Ishikawa (cell line): Measurements from ENCODE around the gene ZNF672.

Experiments
- CEBPB ChIP-seq: IDR thresholded peaks from 2 replicates; pipeline ENCODE4 v1.6.1; 2012
- CREB1 ChIP-seq: IDR thresholded peaks from 2 replicates; pipeline ENCODE4 v1.6.1; 2012; ENCODE audit warnings: low read depth
- EGR1 ChIP-seq: IDR thresholded peaks from 2 replicates; pipeline ENCODE4 v1.6.1; 2012
- EP300 ChIP-seq: IDR thresholded peaks from 2 replicates; pipeline ENCODE4 v1.6.1; 2012; ENCODE audit warnings: borderline replicate concordance
- FOXM1 ChIP-seq: IDR thresholded peaks from 2 replicates; pipeline ENCODE4 v1.6.1; 2012; ENCODE audit warnings: low read depth, borderline replicate concordance
- NFIC ChIP-seq: IDR thresholded peaks from 2 replicates; pipeline ENCODE4 v1.6.1; 2012
- RAD21 ChIP-seq: IDR thresholded peaks from 2 replicates; pipeline ENCODE4 v1.6.1; 2012; ENCODE audit warnings: low read depth
- TAF1 ChIP-seq: IDR thresholded peaks from 2 replicates; pipeline ENCODE4 v1.6.1; 2012; ENCODE audit warnings: low read depth, mild to moderate bottlenecking
- TCF12 ChIP-seq: IDR thresholded peaks from 2 replicates; pipeline ENCODE4 v1.6.1; 2012; ENCODE audit warnings: low read depth
- TEAD4 ChIP-seq: IDR thresholded peaks from 2 replicates; pipeline ENCODE4 v1.6.1; 2012
- USF1 ChIP-seq: IDR thresholded peaks from 2 replicates; pipeline ENCODE4 v1.6.1; 2012
- YY1 ChIP-seq: IDR thresholded peaks from 2 replicates; pipeline ENCODE4 v1.6.1; 2012; ENCODE audit warnings: low read depth
- TF ChIP-seq, protein P1 (sequence below): IDR thresholded peaks from 2 replicates; pipeline ENCODE4 v1.6.1; 2012
- TF ChIP-seq, protein P2 (sequence below): IDR thresholded peaks from 2 replicates; pipeline ENCODE4 v1.6.1; 2012; ENCODE audit warnings: low read depth, mild to moderate bottlenecking

- TF ChIP-seq CEBPB (no peak), CREB1 (no peak), USF1 (no peak), FOXM1 (no peak), NFIC (no peak), TCF12 (no peak), EP300 (no peak), EGR1 (no peak), TAF1 (no peak), TEAD4 (no peak), YY1 (no peak), RAD21 (no peak)
- TF ChIP-seq, protein P1, sequence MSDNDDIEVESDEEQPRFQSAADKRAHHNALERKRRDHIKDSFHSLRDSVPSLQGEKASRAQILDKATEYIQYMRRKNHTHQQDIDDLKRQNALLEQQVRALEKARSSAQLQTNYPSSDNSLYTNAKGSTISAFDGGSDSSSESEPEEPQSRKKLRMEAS, result no peak
- TF ChIP-seq, protein P2, sequence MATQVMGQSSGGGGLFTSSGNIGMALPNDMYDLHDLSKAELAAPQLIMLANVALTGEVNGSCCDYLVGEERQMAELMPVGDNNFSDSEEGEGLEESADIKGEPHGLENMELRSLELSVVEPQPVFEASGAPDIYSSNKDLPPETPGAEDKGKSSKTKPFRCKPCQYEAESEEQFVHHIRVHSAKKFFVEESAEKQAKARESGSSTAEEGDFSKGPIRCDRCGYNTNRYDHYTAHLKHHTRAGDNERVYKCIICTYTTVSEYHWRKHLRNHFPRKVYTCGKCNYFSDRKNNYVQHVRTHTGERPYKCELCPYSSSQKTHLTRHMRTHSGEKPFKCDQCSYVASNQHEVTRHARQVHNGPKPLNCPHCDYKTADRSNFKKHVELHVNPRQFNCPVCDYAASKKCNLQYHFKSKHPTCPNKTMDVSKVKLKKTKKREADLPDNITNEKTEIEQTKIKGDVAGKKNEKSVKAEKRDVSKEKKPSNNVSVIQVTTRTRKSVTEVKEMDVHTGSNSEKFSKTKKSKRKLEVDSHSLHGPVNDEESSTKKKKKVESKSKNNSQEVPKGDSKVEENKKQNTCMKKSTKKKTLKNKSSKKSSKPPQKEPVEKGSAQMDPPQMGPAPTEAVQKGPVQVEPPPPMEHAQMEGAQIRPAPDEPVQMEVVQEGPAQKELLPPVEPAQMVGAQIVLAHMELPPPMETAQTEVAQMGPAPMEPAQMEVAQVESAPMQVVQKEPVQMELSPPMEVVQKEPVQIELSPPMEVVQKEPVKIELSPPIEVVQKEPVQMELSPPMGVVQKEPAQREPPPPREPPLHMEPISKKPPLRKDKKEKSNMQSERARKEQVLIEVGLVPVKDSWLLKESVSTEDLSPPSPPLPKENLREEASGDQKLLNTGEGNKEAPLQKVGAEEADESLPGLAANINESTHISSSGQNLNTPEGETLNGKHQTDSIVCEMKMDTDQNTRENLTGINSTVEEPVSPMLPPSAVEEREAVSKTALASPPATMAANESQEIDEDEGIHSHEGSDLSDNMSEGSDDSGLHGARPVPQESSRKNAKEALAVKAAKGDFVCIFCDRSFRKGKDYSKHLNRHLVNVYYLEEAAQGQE, result no peak
Observed at GRCh38 chr1:248822148-248823032, 15.6 kb upstream of the ZNF672 start.
